GM23338 (cell line): ENCODE measurements around the gene TMEM204. TPM values are rescaled to one million over a fixed set of nuclear protein-coding genes. Genes with fewer than 3 reads are reported as not detected.

ENCODE experiments used
- ATAC-seq: fragments of 200-7000 bp; cut with Tn5 transposase; 3 replicates; pipeline ENCODE4 v1.9.1; 2020
- DNase-seq: peaks from one replicate; pipeline ENCODE4 v3.0.0-alpha.2; 2015; ENCODE audit warnings: low spot score
- H2AFZ ChIP-seq: fragments of 200-600 bp; sonication (generic); 2 replicates; pipeline ENCODE4 v1.8.0; 2016; ENCODE audit warnings: antibody characterized with exemption, mild to moderate bottlenecking, moderate library complexity
- H3F3A ChIP-seq: fragments of 200-600 bp; sonication (generic); replicated peaks from 2 replicates; pipeline ENCODE4 v1.8.0; 2017; ENCODE audit warnings: antibody characterized with exemption, mixed run types, low read depth
- H3K27ac ChIP-seq: fragments of 200-600 bp; sonication (generic); 2 replicates; pipeline ENCODE4 v1.6.1; 2016; ENCODE audit warnings: low read depth
- H3K27me3 ChIP-seq: fragments of 200-600 bp; sonication (generic); 2 replicates; pipeline ENCODE4 v1.8.0; 2016; ENCODE audit warnings: mild to moderate bottlenecking, mixed run types, moderate library complexity; ENCODE audit not compliant: insufficient read depth
- H3K36me3 ChIP-seq: fragments of 200-600 bp; sonication (generic); 2 replicates; pipeline ENCODE4 v1.8.0; 2016; ENCODE audit warnings: mild to moderate bottlenecking; ENCODE audit not compliant: insufficient read depth
- H3K4me1 ChIP-seq: fragments of 200-600 bp; sonication (generic); 2 replicates; pipeline ENCODE4 v1.8.0; 2016; ENCODE audit warnings: mild to moderate bottlenecking, moderate library complexity; ENCODE audit not compliant: insufficient read depth
- H3K4me2 ChIP-seq: fragments of 200-600 bp; sonication (generic); 2 replicates; pipeline ENCODE4 v1.7.1; 2017; ENCODE audit warnings: mixed run types
- H3K4me3 ChIP-seq: fragments of 200-600 bp; sonication (generic); 2 replicates; pipeline ENCODE4 v1.6.1; 2016; ENCODE audit warnings: mixed run types
- H3K79me2 ChIP-seq: fragments of 200-600 bp; sonication (generic); replicated peaks from 2 replicates; pipeline ENCODE4 v1.8.0; 2017; ENCODE audit warnings: mild to moderate bottlenecking; ENCODE audit not compliant: insufficient read depth
- H3K9me2 ChIP-seq: fragments of 200-600 bp; sonication (generic); 2 replicates; pipeline ENCODE4 v1.8.0; 2017; ENCODE audit not compliant: insufficient read depth
- H4K20me1 ChIP-seq: fragments of 200-600 bp; sonication (generic); replicated peaks from 2 replicates; pipeline ENCODE4 v1.8.0; 2017; ENCODE audit warnings: mild to moderate bottlenecking; ENCODE audit not compliant: insufficient read depth
- H3K27ac Mint-ChIP-seq: 2 replicates; pipeline ENCODE4 v1.8.0; 2020; ENCODE audit warnings: inconsistent platforms, mild to moderate bottlenecking, moderate library complexity, mixed read lengths
- H3K27me3 Mint-ChIP-seq: 3 replicates; pipeline ENCODE4 v1.8.0; 2022; ENCODE audit warnings: low read depth, mild to moderate bottlenecking, moderate library complexity, mixed read lengths, inconsistent platforms; ENCODE audit not compliant: insufficient read depth, poor library complexity
- H3K36me3 Mint-ChIP-seq: 3 replicates; pipeline ENCODE4 v1.8.0; 2021; ENCODE audit warnings: low read depth, mild to moderate bottlenecking, inconsistent platforms, moderate library complexity, mixed read lengths
- H3K4me1 Mint-ChIP-seq: 3 replicates; pipeline ENCODE4 v1.8.0; 2020; ENCODE audit warnings: mild to moderate bottlenecking, inconsistent platforms, mixed read lengths
- H3K4me3 Mint-ChIP-seq: 3 replicates; pipeline ENCODE4 v1.8.0; 2021; ENCODE audit warnings: moderate library complexity, mild to moderate bottlenecking, inconsistent platforms, mixed read lengths
- H3K9me3 Mint-ChIP-seq: 3 replicates; pipeline ENCODE4 v1.8.0; 2020; ENCODE audit warnings: moderate library complexity, mild to moderate bottlenecking, inconsistent platforms, mixed read lengths
- CREB1 ChIP-seq: fragments of 250-450 bp; sonication (Bioruptor Pico); IDR thresholded peaks from 2 replicates; pipeline ENCODE4 v1.5.0; 2020; ENCODE audit warnings: low read depth, mild to moderate bottlenecking, moderate library complexity
- NANOG ChIP-seq: IDR thresholded peaks from 2 replicates; pipeline ENCODE4 v1.6.1; 2016; ENCODE audit warnings: antibody characterized with exemption, borderline replicate concordance
- POLR2AphosphoS5 ChIP-seq: IDR thresholded peaks from 2 replicates; pipeline ENCODE4 v1.6.1; 2016; ENCODE audit warnings: antibody characterized with exemption, low read depth
- ZNF114 ChIP-seq: fragments of 250-450 bp; sonication (Bioruptor Pico); IDR thresholded peaks from 2 replicates; pipeline ENCODE4 v1.5.0; 2020; ENCODE audit warnings: mild to moderate bottlenecking, moderate library complexity
- ZNF331 ChIP-seq: fragments of 250-450 bp; sonication (Bioruptor Pico); IDR thresholded peaks from 2 replicates; pipeline ENCODE4 v1.5.0; 2020; ENCODE audit warnings: low read depth, mild to moderate bottlenecking, moderate library complexity
- ZNF462 ChIP-seq: fragments of 250-450 bp; sonication (Bioruptor Pico); IDR thresholded peaks from 2 replicates; pipeline ENCODE4 v1.5.0; 2020; ENCODE audit warnings: mild to moderate bottlenecking, moderate library complexity
- polyA plus RNA-seq: library from polyadenylated mRNA; unstranded; fragments of >200 nt; fragmentation: Nextera tagmentation; extraction: Ambion mirVana; gene quantifications from 2 replicates; pipeline ENCODE4 v1.2.1, GENCODE V29; 2016
- total RNA-seq: library from RNA; depleted of rRNA; stranded (reverse); fragments of >200 nt; shearing (Covaris generic); gene quantifications from 2 replicates; pipeline ENCODE4 v1.2.3, GENCODE V29; 2014
- TF ChIP-seq, protein P1 (sequence below): IDR thresholded peaks from one replicate; pipeline ENCODE4 v1.6.1; 2018; ENCODE audit warnings: antibody characterized with exemption; ENCODE audit not compliant: unreplicated experiment

Gene TMEM204
- total and polyA plus RNA-seq, 2 experiments from 2014 or later = 0.14 to 0.21 TPM

GRCh38 chr16:1560866-1561265 is 27.4 kb downstream of the TMEM204 start (continued):
- TF ChIP-seq ZNF462 (CRISPR knock-in tag) = no peak
- TF ChIP-seq NANOG = no peak
- TF ChIP-seq CREB1 (CRISPR knock-in tag) = no peak

DNA sequence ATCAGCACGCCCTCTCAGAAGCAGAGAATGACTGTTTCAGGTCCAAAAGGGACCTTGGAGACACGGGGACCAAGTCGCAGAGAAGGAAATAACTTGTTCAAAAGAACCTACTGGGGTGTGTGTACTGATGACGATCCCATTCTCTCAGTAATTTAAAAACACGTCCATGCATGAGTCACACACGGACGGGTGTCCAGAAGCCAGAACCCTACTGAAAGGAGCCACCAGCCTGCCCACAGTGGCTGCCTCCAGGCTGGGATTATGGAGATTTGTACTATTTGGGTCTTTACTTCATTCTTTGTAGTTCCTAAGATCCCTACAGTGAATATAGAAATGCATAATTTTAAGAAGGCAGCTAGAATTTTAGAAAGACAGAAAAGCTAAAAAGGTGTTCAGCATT is 27.8 kb downstream of the TMEM204 start:
- Histone ChIP-seq H4K20me1 (no peaks in the 10 kb centered on the region), H3K79me2 (no peaks in the 10 kb centered on the region), H3K36me3 (no peaks in the 10 kb centered on the region), H3K27me3 (no peaks in the 10 kb centered on the region), H2AFZ (no peak overlapping the region), H3K4me2 (no peak overlapping the region), H3K27ac (no peak overlapping the region), H3K4me1 (no peaks in the 10 kb centered on the region), H3F3A (no peaks in the 10 kb centered on the region), H3K9me2 (no peaks in the 10 kb centered on the region), H3K4me3 (no peak overlapping the region)
- H3K36me3 Mint-ChIP-seq = peaks cover 26% of the 10 kb centered on the region
- no peaks in the 10 kb centered on the region for H3K9me3 Mint-ChIP-seq
- ATAC-seq (no peak), DNase-seq (no peak)
- H3K4me3 Mint-ChIP-seq = no peak overlapping the region
- peaks cover 10% of the 10 kb centered on the region for H3K4me1 Mint-ChIP-seq
- H3K27me3 Mint-ChIP-seq = peaks cover 6% of the 10 kb centered on the region
- no peak overlapping the region for H3K27ac Mint-ChIP-seq
- no peak for TF ChIP-seq ZNF331 (CRISPR knock-in tag)
- TF ChIP-seq, protein P1, sequence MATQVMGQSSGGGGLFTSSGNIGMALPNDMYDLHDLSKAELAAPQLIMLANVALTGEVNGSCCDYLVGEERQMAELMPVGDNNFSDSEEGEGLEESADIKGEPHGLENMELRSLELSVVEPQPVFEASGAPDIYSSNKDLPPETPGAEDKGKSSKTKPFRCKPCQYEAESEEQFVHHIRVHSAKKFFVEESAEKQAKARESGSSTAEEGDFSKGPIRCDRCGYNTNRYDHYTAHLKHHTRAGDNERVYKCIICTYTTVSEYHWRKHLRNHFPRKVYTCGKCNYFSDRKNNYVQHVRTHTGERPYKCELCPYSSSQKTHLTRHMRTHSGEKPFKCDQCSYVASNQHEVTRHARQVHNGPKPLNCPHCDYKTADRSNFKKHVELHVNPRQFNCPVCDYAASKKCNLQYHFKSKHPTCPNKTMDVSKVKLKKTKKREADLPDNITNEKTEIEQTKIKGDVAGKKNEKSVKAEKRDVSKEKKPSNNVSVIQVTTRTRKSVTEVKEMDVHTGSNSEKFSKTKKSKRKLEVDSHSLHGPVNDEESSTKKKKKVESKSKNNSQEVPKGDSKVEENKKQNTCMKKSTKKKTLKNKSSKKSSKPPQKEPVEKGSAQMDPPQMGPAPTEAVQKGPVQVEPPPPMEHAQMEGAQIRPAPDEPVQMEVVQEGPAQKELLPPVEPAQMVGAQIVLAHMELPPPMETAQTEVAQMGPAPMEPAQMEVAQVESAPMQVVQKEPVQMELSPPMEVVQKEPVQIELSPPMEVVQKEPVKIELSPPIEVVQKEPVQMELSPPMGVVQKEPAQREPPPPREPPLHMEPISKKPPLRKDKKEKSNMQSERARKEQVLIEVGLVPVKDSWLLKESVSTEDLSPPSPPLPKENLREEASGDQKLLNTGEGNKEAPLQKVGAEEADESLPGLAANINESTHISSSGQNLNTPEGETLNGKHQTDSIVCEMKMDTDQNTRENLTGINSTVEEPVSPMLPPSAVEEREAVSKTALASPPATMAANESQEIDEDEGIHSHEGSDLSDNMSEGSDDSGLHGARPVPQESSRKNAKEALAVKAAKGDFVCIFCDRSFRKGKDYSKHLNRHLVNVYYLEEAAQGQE = no peak
- TF ChIP-seq POLR2AphosphoS5 = no peak
- no peak for TF ChIP-seq ZNF114
- no peak for TF ChIP-seq ZNF462 (CRISPR knock-in tag)
- no peak for TF ChIP-seq CREB1 (CRISPR knock-in tag)
